ENCODE measurements around the gene CD59.
A peak's percentile ranks its signal among the peaks of the same experiment; 100 is the strongest.

Gene CD59

DNA sequence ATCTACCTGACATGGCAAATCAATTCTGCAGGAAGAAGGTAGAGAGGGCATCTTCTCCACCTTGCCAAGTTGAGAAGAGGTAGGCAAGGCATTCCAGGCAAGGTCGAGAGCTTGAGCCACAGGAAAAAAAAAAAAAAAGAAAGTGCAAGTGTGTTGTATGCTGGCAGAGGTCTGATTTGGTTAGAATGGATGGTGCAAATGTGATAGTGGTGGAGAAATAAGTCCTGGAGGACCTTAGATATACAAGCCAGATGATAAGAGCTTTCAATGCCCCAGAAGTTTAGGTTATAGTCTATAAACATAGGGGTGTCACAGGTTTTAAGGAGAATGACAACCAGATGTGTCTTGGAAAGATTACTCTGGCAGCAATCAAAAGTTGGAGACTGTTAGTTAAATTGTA is 36.6 kb upstream of the CD59 start:
- H2AK5ac ChIP-seq (ENCODE audit: low read length) = no peak overlapping the region
- no peaks in the 10 kb centered on the region for H3K79me1 ChIP-seq (ENCODE audit: low read length)
- H4K5ac ChIP-seq (ENCODE audit: low read length) = no peak overlapping the region
- no peak overlapping the region for H3K18ac ChIP-seq (ENCODE audit: low read length)
- peaks cover 6% of the 10 kb centered on the region for H3K4me1 ChIP-seq (ENCODE audit: control insufficient read depth, low read depth, low read length)
- H3K4me2 ChIP-seq (ENCODE audit: low read length) = no peak overlapping the region
- H3K36me3 ChIP-seq (ENCODE audit: control insufficient read depth, insufficient read depth, low read length) = no peaks in the 10 kb centered on the region
- no peak overlapping the region for H3K4ac ChIP-seq (ENCODE audit: low read depth, low read length)
- DNase-seq = no peak
- WGBS (ENCODE audit: extremely low coverage, insufficient coverage, low lambda C conversion rate) = no CpG with 5 or more reads among the region's 1 CpG
- no peak overlapping the region for H2BK120ac ChIP-seq (ENCODE audit: low read depth, low read length)
- H3K9ac ChIP-seq (ENCODE audit: low read length) = no peak overlapping the region
- no peak overlapping the region for H2BK15ac ChIP-seq (replicated peaks; ENCODE audit: low read depth)
- H3K23ac ChIP-seq (ENCODE audit: low read length) = no peak overlapping the region
- H3K56ac ChIP-seq (ENCODE audit: low read length) = no peak overlapping the region
- H3K27me3 ChIP-seq (ENCODE audit: insufficient read depth, low read length, poor library complexity) = no peaks in the 10 kb centered on the region
- no peak overlapping the region for H3K4me3 ChIP-seq (ENCODE audit: low read length)
- no peak overlapping the region for H3K27ac ChIP-seq (ENCODE audit: low read depth, low read length)
- no peak overlapping the region for H2BK5ac ChIP-seq (ENCODE audit: low read length)
- no peaks in the 10 kb centered on the region for H3K79me2 ChIP-seq (ENCODE audit: control insufficient read depth, insufficient read depth, low read length)
- no peak overlapping the region for H4K8ac ChIP-seq (ENCODE audit: low read depth, low read length)

DNA sequence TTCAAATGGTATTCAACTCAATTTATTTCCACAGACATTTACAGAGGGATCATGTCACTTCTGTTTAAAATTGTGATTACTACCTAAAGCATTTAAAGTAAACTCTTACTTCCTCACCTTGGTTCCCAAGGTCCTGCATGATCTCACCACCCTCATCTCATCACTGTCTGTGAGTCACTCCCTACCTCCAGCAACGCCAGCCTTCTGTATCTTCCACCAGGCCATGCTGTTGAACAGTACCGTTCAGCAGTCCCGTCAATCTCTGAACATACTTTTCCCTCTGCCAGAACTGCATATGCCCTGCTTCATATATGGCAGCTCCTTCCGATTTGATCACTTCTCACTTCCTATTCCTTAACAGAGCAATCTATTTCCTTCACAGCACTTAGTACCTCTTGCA is 36.1 kb upstream of the CD59 start:
- no peak overlapping the region for H3K56ac ChIP-seq (ENCODE audit: low read length)
- H2BK5ac ChIP-seq (ENCODE audit: low read length) = no peak overlapping the region
- no peak overlapping the region for H3K4me2 ChIP-seq (ENCODE audit: low read length)
- no peak overlapping the region for H3K4me3 ChIP-seq (ENCODE audit: low read length)
- no peak overlapping the region for H4K8ac ChIP-seq (ENCODE audit: low read depth, low read length)
- no peak overlapping the region for H4K5ac ChIP-seq (ENCODE audit: low read length)
- H3K23ac ChIP-seq (ENCODE audit: low read length) = no peak overlapping the region
- DNase-seq = peak; percentile 10
- no peak overlapping the region for H2BK15ac ChIP-seq (replicated peaks; ENCODE audit: low read depth)
- H2BK120ac ChIP-seq (ENCODE audit: low read depth, low read length) = no peak overlapping the region
- no peaks in the 10 kb centered on the region for H3K79me1 ChIP-seq (ENCODE audit: low read length)
- no peak overlapping the region for H2AK5ac ChIP-seq (ENCODE audit: low read length)
- H3K79me2 ChIP-seq (ENCODE audit: control insufficient read depth, insufficient read depth, low read length) = no peaks in the 10 kb centered on the region
- H3K27ac ChIP-seq (ENCODE audit: low read depth, low read length) = no peak overlapping the region
- H3K18ac ChIP-seq (ENCODE audit: low read length) = no peak overlapping the region
- H3K4ac ChIP-seq (ENCODE audit: low read depth, low read length) = no peak overlapping the region
- peaks cover 3% of the 10 kb centered on the region for H3K4me1 ChIP-seq (ENCODE audit: control insufficient read depth, low read depth, low read length)
- H3K9ac ChIP-seq (ENCODE audit: low read length) = no peak overlapping the region
- WGBS (ENCODE audit: extremely low coverage, insufficient coverage, low lambda C conversion rate) = no CpG with 5 or more reads among the region's 4 CpGs
- no peaks in the 10 kb centered on the region for H3K36me3 ChIP-seq (ENCODE audit: control insufficient read depth, insufficient read depth, low read length)
- no peaks in the 10 kb centered on the region for H3K27me3 ChIP-seq (ENCODE audit: insufficient read depth, low read length, poor library complexity)

GRCh38 chr11:33770236-33770635 is 34.0 kb upstream of the CD59 start:
- no peaks in the 10 kb centered on the region for H3K36me3 ChIP-seq (ENCODE audit: control insufficient read depth, insufficient read depth, low read length)
- H3K79me2 ChIP-seq (ENCODE audit: control insufficient read depth, insufficient read depth, low read length) = no peaks in the 10 kb centered on the region
- no CpG with 5 or more reads among the region's 2 CpGs for WGBS (ENCODE audit: extremely low coverage, insufficient coverage, low lambda C conversion rate)
- H3K9ac ChIP-seq (ENCODE audit: low read length) = no peak overlapping the region
- H3K18ac ChIP-seq (ENCODE audit: low read length) = no peak overlapping the region
- H2BK120ac ChIP-seq (ENCODE audit: low read depth, low read length) = no peak overlapping the region
- H4K8ac ChIP-seq (ENCODE audit: low read depth, low read length) = no peak overlapping the region
- H4K5ac ChIP-seq (ENCODE audit: low read length) = no peak overlapping the region
- no peak overlapping the region for H3K56ac ChIP-seq (ENCODE audit: low read length)
- H3K79me1 ChIP-seq (ENCODE audit: low read length) = no peaks in the 10 kb centered on the region
- H3K4me3 ChIP-seq (ENCODE audit: low read length) = no peak overlapping the region
- H3K27me3 ChIP-seq (ENCODE audit: insufficient read depth, low read length, poor library complexity) = no peaks in the 10 kb centered on the region
- no peak overlapping the region for H2BK5ac ChIP-seq (ENCODE audit: low read length)
- H3K4me1 ChIP-seq (ENCODE audit: control insufficient read depth, low read depth, low read length) = peaks cover 3% of the 10 kb centered on the region
- no peak overlapping the region for H2BK15ac ChIP-seq (replicated peaks; ENCODE audit: low read depth)
- no peak overlapping the region for H3K4me2 ChIP-seq (ENCODE audit: low read length)
- no peak for DNase-seq
- H3K4ac ChIP-seq (ENCODE audit: low read depth, low read length) = no peak overlapping the region
- H3K27ac ChIP-seq (ENCODE audit: low read depth, low read length) = no peak overlapping the region
- H3K23ac ChIP-seq (ENCODE audit: low read length) = no peak overlapping the region
- H2AK5ac ChIP-seq (ENCODE audit: low read length) = no peak overlapping the region

DNA sequence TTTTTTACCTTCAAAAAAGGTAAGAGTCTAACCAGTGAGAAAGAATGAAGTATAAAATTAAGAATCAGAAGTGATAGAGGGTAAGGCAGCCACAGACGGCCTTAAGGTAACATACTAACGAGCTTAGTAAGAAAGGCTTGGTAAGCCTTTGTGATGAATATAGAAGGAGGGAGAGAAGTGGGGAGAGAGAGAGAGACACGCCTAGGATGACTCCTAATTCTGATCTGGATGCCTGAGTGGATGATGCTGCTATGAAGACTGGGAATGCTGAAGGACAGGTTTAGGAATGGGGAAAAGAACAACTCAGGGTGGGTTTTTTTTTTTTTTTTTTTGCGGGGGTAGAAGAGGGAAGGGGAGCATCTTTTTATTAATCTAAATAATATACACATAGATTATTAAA is 33.3 kb upstream of the CD59 start:
- Histone ChIP-seq H3K27me3 (ENCODE audit: insufficient read depth, low read length, poor library complexity) (no peaks in the 10 kb centered on the region), H2AK5ac (ENCODE audit: low read length) (no peak overlapping the region), H2BK120ac (ENCODE audit: low read depth, low read length) (no peak overlapping the region), H3K4me1 (ENCODE audit: control insufficient read depth, low read depth, low read length) (peaks cover 3% of the 10 kb centered on the region), H4K8ac (ENCODE audit: low read depth, low read length) (no peak overlapping the region), H3K4me2 (ENCODE audit: low read length) (no peak overlapping the region), H3K56ac (ENCODE audit: low read length) (no peak overlapping the region), H3K36me3 (ENCODE audit: control insufficient read depth, insufficient read depth, low read length) (no peaks in the 10 kb centered on the region), H2BK5ac (ENCODE audit: low read length) (no peak overlapping the region), H3K79me1 (ENCODE audit: low read length) (no peaks in the 10 kb centered on the region), H3K18ac (ENCODE audit: low read length) (no peak overlapping the region), H3K79me2 (ENCODE audit: control insufficient read depth, insufficient read depth, low read length) (no peaks in the 10 kb centered on the region), H3K27ac (ENCODE audit: low read depth, low read length) (no peak overlapping the region), H4K5ac (ENCODE audit: low read length) (no peak overlapping the region), H2BK15ac (replicated peaks; ENCODE audit: low read depth) (no peak overlapping the region), H3K23ac (ENCODE audit: low read length) (no peak overlapping the region), H3K9ac (ENCODE audit: low read length) (no peak overlapping the region), H3K4me3 (ENCODE audit: low read length) (no peak overlapping the region), H3K4ac (ENCODE audit: low read depth, low read length) (no peak overlapping the region)
- DNase-seq = peak; percentile 73
- WGBS (ENCODE audit: extremely low coverage, insufficient coverage, low lambda C conversion rate) = no CpG with 5 or more reads among the region's 4 CpGs

DNA sequence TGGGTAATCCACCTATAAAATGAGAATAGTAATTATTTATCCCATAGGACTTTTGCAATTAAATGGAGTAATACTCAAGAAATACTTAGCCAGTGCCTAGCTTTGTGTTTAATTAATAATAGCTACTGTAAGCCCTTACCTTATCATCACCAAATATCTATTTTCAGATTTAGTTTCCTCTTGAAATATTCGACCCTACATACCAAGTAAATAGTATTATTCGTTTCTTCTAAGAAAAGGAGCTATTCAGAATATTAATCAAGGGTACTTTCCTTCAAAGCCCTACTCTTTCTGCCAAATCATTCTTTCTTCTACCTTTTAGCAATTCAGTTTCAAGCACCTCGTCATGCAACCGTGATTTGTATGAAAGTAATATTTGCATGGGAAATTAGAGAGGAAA is 31.4 kb upstream of the CD59 start:
- H3K27me3 ChIP-seq (ENCODE audit: insufficient read depth, low read length, poor library complexity) = no peaks in the 10 kb centered on the region
- no peak overlapping the region for H3K4me3 ChIP-seq (ENCODE audit: low read length)
- H3K9ac ChIP-seq (ENCODE audit: low read length) = no peak overlapping the region
- no peak overlapping the region for H2BK15ac ChIP-seq (replicated peaks; ENCODE audit: low read depth)
- H3K56ac ChIP-seq (ENCODE audit: low read length) = no peak overlapping the region
- no peaks in the 10 kb centered on the region for H3K79me2 ChIP-seq (ENCODE audit: control insufficient read depth, insufficient read depth, low read length)
- no peak overlapping the region for H3K18ac ChIP-seq (ENCODE audit: low read length)
- H3K4ac ChIP-seq (ENCODE audit: low read depth, low read length) = no peak overlapping the region
- no peak overlapping the region for H3K23ac ChIP-seq (ENCODE audit: low read length)
- no peak overlapping the region for H2AK5ac ChIP-seq (ENCODE audit: low read length)
- no peak for DNase-seq
- no peak overlapping the region for H2BK5ac ChIP-seq (ENCODE audit: low read length)
- H3K27ac ChIP-seq (ENCODE audit: low read depth, low read length) = no peak overlapping the region
- no peaks in the 10 kb centered on the region for H3K36me3 ChIP-seq (ENCODE audit: control insufficient read depth, insufficient read depth, low read length)
- no peaks in the 10 kb centered on the region for H3K4me1 ChIP-seq (ENCODE audit: control insufficient read depth, low read depth, low read length)
- WGBS (ENCODE audit: extremely low coverage, insufficient coverage, low lambda C conversion rate) = no CpG with 5 or more reads among the region's 4 CpGs
- H4K8ac ChIP-seq (ENCODE audit: low read depth, low read length) = no peak overlapping the region
- no peaks in the 10 kb centered on the region for H3K79me1 ChIP-seq (ENCODE audit: low read length)
- no peak overlapping the region for H2BK120ac ChIP-seq (ENCODE audit: low read depth, low read length)
- H3K4me2 ChIP-seq (ENCODE audit: low read length) = no peak overlapping the region
- H4K5ac ChIP-seq (ENCODE audit: low read length) = no peak overlapping the region

DNA sequence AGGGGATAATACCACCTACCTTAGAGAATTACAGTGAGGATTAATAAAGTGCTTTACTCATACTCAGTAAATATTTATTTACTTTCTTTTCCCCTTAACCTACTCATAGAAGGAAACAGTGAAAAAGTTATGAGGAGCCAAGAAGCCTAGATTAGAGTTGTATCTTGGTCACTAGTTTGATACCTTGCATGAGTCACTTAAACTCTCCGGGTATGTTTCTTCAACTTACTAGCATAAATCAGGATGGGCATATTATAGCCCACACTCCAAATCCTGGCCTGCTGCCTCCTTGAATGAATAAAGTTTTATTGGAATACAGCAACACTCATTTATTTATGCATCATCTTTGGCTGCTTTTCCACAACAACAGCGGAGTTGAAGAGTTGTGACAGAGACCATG is 29.9 kb upstream of the CD59 start:
- no CpG with 5 or more reads among the region's 2 CpGs for WGBS (ENCODE audit: extremely low coverage, insufficient coverage, low lambda C conversion rate)
- Histone ChIP-seq H3K27ac (ENCODE audit: low read depth, low read length) (no peak overlapping the region), H2BK5ac (ENCODE audit: low read length) (no peak overlapping the region), H3K4me3 (ENCODE audit: low read length) (no peak overlapping the region), H2BK120ac (ENCODE audit: low read depth, low read length) (no peak overlapping the region), H3K9ac (ENCODE audit: low read length) (no peak overlapping the region), H3K36me3 (ENCODE audit: control insufficient read depth, insufficient read depth, low read length) (no peaks in the 10 kb centered on the region), H3K4ac (ENCODE audit: low read depth, low read length) (no peak overlapping the region), H3K4me2 (ENCODE audit: low read length) (no peak overlapping the region), H3K27me3 (ENCODE audit: insufficient read depth, low read length, poor library complexity) (no peaks in the 10 kb centered on the region), H4K8ac (ENCODE audit: low read depth, low read length) (no peak overlapping the region), H3K4me1 (ENCODE audit: control insufficient read depth, low read depth, low read length) (no peaks in the 10 kb centered on the region), H3K79me1 (ENCODE audit: low read length) (no peaks in the 10 kb centered on the region), H2BK15ac (replicated peaks; ENCODE audit: low read depth) (no peak overlapping the region), H3K79me2 (ENCODE audit: control insufficient read depth, insufficient read depth, low read length) (no peaks in the 10 kb centered on the region), H3K56ac (ENCODE audit: low read length) (no peak overlapping the region), H3K18ac (ENCODE audit: low read length) (no peak overlapping the region), H2AK5ac (ENCODE audit: low read length) (no peak overlapping the region), H3K23ac (ENCODE audit: low read length) (no peak overlapping the region), H4K5ac (ENCODE audit: low read length) (no peak overlapping the region)
- no peak for DNase-seq

All from mesendoderm (in vitro differentiated cells).